ENCODE results near the gene GPBAR1.
"Not testable (repeated sequence)": the region's sequence is repeated elsewhere in the genome, so short reads cannot be mapped to it uniquely, and the experiment has no call there.

Gene GPBAR1

GRCh38 chr2:218267259-218267658 lies 6.4 kb downstream of the GPBAR1 start:
- DNase-seq (ENCODE audit: low read depth in 2 of 2), result no peak

GRCh38 chr2:218269900-218270720 lies 9.3 kb downstream of the GPBAR1 start, which contains the start of the genes AAMP and PNKD:
Gene AAMP, minus strand, starts transcription at chr2:218270137. Its CDS starts 51 bp downstream, at chr2:218270086.
Gene PNKD, plus strand, starts transcription at chr2:218270519. Its CDS starts 17 bp downstream, at chr2:218270536.
- peak; percentile 99 to 100 for DNase-seq (ENCODE audit: low read depth in 2 of 2)

GRCh38 chr2:218270721-218271486 lies 10.1 kb downstream of the GPBAR1 start:
- no peak for DNase-seq (ENCODE audit: low read depth in 2 of 2)

GRCh38 chr2:218271487-218271797 lies 10.6 kb downstream of the GPBAR1 start:
- DNase-seq (ENCODE audit: low read depth in 2 of 2), result no peak

GRCh38 chr2:218271865-218272530 lies 11.2 kb downstream of the GPBAR1 start:
- no peak for DNase-seq (ENCODE audit: low read depth in 2 of 2)

GRCh38 chr2:218272531-218273212 lies 11.9 kb downstream of the GPBAR1 start:
- peak; percentile 57 to 59 for DNase-seq (ENCODE audit: low read depth in 2 of 2)

GRCh38 chr2:218273214-218273907 lies 12.5 kb downstream of the GPBAR1 start:
- DNase-seq (ENCODE audit: low read depth in 2 of 2), result not testable (repeated sequence)

- no peak for DNase-seq (ENCODE audit: low read depth in 2 of 2)
These were observed 13.1 kb downstream of the GPBAR1 start for GRCh38 chr2:218273908-218274249.

- DNase-seq (ENCODE audit: low read depth in 2 of 2), result no peak
These were observed 13.8 kb downstream of the GPBAR1 start for GRCh38 chr2:218274586-218274985.

GRCh38 chr2:218275371-218276072 lies 14.7 kb downstream of the GPBAR1 start:
- no peak for DNase-seq (ENCODE audit: low read depth in 2 of 2)

GRCh38 chr2:218276986-218277755 lies 16.4 kb downstream of the GPBAR1 start:
- no peak for DNase-seq (ENCODE audit: low read depth in 2 of 2)

GRCh38 chr2:218277921-218278320 lies 17.1 kb downstream of the GPBAR1 start:
- no peak for DNase-seq (ENCODE audit: low read depth in 2 of 2)

- DNase-seq (ENCODE audit: low read depth in 2 of 2), result no peak
These were observed 17.9 kb downstream of the GPBAR1 start for GRCh38 chr2:218278531-218279360.

- no peak for DNase-seq (ENCODE audit: low read depth in 2 of 2)
These were observed 19.6 kb downstream of the GPBAR1 start for GRCh38 chr2:218280260-218280870.

GRCh38 chr2:218281449-218281848 lies 20.6 kb downstream of the GPBAR1 start:
- DNase-seq (ENCODE audit: low read depth in 2 of 2), result no peak

- no peak for DNase-seq (ENCODE audit: low read depth in 2 of 2)
These were observed 21.6 kb downstream of the GPBAR1 start for GRCh38 chr2:218282173-218282991.

GRCh38 chr2:218284106-218284811 lies 23.4 kb downstream of the GPBAR1 start:
- DNase-seq (ENCODE audit: low read depth in 2 of 2), result peak; percentile 54

Measured in stimulated activated CD8-positive, alpha-beta memory T cell treated with anti-CD3 and anti-CD28 coated beads, Interleukin-2, amount 100 ng/mL, for 48 hours (primary cell).